RWPE1 (cell line): ENCODE measurements around the gene TMED8.
A peak's percentile ranks its signal among the peaks of the same experiment; 100 is the strongest.
"Not testable (repeated sequence)": the region's sequence is repeated elsewhere in the genome, so short reads cannot be mapped to it uniquely, and the experiment has no call there.

Experiments
- CTCF ChIA-PET: fragments of 350-600 bp; sonication (Branson Sonifier 250); formaldehyde crosslinking; extraction: SDS; loops from one replicate; lab custom pipeline; 2021; lab: Yijun Ruan, JAX
- POLR2A ChIA-PET: fragments of 400-600 bp; formaldehyde crosslinking; extraction: SDS; loops from one replicate; lab custom pipeline; 2020; ENCODE audit warnings: antibody characterized with exemption; ENCODE audit not compliant: low non-redundant PET; lab: Yijun Ruan, JAX
- DNase-seq: peaks from one replicate; pipeline ENCODE4 v3.0.0; 2012; ENCODE audit warnings: low spot score
- H3K27ac ChIP-seq: fragments of 450-650 bp; 2 replicates; pipeline ENCODE4 v1.5.1; 2017
- CTCF ChIP-seq: fragments of 450-650 bp; conservative IDR thresholded peaks from 2 replicates; pipeline ENCODE4 v1.5.1; 2017; ENCODE audit warnings: low read depth, mild to moderate bottlenecking

TMED8 gene

DNA sequence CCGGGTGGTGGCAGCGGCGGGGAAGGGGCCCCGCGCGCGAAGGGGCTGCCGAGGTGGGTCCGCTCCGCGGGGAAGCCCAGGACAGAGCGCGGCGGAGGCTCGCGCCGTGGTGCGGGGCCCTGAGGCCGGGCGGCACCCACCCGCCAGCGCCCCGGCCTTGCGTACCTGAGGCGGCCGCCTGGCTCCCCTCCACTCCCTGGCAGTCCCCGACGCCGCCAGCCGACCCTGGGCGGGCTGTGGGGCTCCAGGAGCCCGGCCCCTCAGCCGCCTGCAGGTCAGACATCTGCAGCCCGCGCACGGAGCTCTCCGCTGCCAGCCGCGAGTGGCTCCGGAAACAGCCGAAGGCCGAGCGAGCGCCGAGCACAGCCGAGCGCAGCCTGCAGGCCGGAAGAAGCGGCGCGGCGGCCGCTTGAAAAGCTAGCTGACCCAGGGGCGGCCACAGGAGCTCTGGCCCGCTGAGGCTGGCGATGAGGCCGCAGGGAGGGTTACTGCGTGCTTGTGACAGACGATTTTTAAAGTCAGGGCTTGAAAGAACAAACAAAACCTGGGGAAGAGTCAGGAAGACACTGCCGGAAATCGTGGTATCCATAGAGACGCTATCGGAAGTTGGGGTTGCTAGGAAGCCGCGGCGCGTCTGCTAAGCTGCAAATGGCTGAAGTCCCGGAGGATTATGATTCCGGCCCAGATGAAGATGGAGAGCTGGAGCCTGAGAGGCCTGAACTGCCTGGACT lies at the start of gene TMED8, which contains the start of gene SAMD15:
Gene TMED8 (minus strand): TSS at position 324 of the 731 bp plus-strand sequence. CDS start 41 bp downstream, at position 283.
Gene SAMD15 (plus strand): TSS at position 609 of the 731 bp plus-strand sequence. CDS start 40 bp downstream, at position 649.
- ChIA-PET CTCF (no interaction called here), POLR2A (interaction anchor here (1.6 kb wide), 1 partner anchor 56 kb away, joined by 5 read pairs; the partner anchor contains the start of genes GSTZ1 and POMT2)
- peak; percentile 79 for DNase-seq
- TF ChIP-seq CTCF: peak; percentile 20; the same call in 1 of the 2 replicates
- H3K27ac ChIP-seq: peak within 1 kb of the TSS; percentile 89

DNA sequence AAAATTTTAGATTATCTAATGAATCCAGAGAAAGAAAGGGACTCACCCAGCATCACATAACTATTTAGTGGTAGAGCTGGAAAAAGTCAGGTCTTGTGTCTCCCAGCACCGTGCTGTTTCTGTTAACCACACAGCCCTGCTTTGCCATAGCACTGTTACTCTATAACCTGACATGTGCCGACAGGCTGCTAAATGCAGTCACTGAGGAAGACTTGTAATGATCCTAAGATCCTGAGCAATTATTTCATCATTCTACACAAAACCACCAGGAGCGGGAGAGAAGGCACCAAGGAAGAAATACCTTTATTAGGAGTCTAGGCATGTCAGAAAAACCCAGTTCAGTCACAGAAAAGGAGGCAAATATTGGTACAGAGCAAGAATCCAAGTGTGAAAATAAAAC lies 49.5 kb upstream of the TMED8 start:
- DNase-seq: no peak
- CTCF ChIA-PET: no interaction called here
- H3K27ac ChIP-seq: no peak overlapping the region
- POLR2A ChIA-PET: no interaction called here
- no peak for TF ChIP-seq CTCF

DNA sequence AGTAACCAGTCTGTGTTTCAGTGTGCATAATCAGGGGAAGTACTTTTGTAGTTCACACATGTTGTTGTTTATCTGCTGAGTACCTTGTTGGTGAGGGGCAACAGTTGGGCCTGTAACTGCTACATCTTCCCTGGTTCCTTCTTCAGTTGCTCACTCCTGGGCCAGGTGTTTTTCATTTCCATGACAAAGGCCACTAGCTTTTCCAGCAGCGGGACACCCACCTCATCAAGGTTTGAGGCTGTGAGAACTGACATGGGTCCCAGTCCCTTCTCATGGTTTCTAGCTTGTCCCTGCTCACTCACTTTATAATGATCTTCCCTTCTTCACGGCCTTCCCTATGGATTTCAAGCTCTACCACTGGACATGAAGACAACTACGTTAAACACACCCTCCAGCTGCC lies 48.0 kb upstream of the TMED8 start:
- TF ChIP-seq CTCF: no peak
- no peak for DNase-seq
- CTCF ChIA-PET: no interaction called here
- POLR2A ChIA-PET: no interaction called here
- H3K27ac ChIP-seq: no peak overlapping the region

DNA sequence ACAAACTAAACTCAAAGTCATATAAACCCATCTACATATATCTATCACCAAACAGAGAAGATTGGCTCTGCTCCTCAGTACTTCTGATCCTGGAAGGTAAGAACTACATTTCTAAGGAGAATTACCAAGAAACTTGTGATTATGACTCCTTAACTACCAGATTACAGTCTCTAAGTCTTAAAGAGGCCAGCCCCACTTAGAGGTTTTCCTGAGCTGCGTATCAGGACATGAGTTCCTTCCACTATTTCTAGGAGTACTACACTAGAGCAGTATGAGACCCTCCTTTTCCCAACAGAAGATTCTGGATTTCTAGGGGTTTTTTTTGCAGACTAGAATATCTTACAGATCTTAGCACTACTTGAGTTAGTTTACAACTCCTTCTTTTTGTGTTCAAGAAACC lies 46.5 kb upstream of the TMED8 start, which contains the start of gene NOXRED1:
Gene NOXRED1 (minus strand): TSS at position 101 of the 400 bp plus-strand sequence. CDS start 634 bp downstream, outside the sequence.
- H3K27ac ChIP-seq: no peak within 1 kb of the TSS
- ChIA-PET POLR2A (no interaction called here), CTCF (no interaction called here)
- no peak for DNase-seq
- TF ChIP-seq CTCF: no peak

DNA sequence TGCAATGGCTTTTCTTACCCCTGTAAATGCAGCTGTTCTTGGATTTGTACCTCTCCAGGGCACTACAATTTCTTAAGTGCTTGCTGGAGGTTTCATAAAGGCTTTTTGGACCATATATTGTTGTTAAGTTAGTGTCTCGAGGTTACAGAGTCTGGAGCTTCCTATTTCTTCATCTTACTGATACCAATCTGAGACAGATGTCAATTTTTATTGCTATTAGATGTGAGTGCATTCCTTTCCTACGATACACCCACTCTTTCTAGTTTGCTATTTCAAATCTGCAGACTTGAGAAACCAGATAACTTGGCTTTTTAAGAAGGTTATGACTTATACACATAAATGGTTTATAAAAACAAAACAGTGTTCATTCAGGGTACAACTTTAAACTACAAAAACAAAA lies 44.3 kb upstream of the TMED8 start:
- no peak for TF ChIP-seq CTCF
- DNase-seq: no peak
- ChIA-PET POLR2A (no interaction called here), CTCF (interaction anchor here (0.5 kb wide), 1 partner anchor 16 kb away, joined by 3 read pairs; no protein-coding TSS in a partner anchor)
- H3K27ac ChIP-seq: no peak overlapping the region

GRCh38 chr14:77416836-77417235 lies 39.9 kb upstream of the TMED8 start:
- no peak for TF ChIP-seq CTCF
- CTCF ChIA-PET: no interaction called here
- H3K27ac ChIP-seq: no peak overlapping the region
- DNase-seq: no peak
- POLR2A ChIA-PET: no interaction called here

- CTCF ChIA-PET: interaction anchor here (0.6 kb wide), 1 partner anchor 43 kb away, joined by 3 read pairs; no protein-coding TSS in a partner anchor
- H3K27ac ChIP-seq, DNase-seq, POLR2A ChIA-PET: not testable (repeated sequence)
Observed at GRCh38 chr14:77416098-77416497, 39.2 kb upstream of the TMED8 start.

DNA sequence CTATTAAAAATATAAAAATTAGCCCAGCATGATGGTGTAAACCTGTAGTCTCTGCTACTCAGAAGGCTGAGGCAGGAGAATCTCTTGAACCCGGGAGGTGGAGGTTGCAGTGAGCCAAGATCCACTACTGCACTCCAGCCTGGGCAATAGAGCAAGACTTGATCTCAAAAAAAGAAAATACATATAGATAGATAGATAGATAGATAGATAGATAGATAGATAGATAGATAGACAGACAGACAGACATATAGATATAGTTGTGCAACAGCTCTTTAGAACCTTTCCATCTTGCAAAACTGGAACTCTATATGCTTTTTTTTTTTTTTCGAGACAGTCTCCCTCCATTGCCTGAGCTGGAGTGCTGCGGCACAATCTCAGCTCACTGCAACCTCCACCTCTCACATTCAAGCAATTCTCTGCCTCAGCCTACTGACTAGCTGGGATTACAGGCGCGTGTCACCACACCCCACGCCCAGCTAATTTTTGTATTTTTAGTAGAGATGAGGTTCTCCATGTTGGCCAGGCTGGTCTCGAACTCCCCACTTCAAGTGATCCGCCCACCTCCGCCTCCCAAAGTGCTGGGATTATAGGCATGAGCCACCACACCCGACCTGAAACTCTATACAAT lies 38.6 kb upstream of the TMED8 start:
- DNase-seq, H3K27ac ChIP-seq, POLR2A ChIA-PET: not testable (repeated sequence)
- CTCF ChIA-PET: interaction anchor here (0.6 kb wide), 1 partner anchor 43 kb away, joined by 3 read pairs; no protein-coding TSS in a partner anchor
